Tibial nerve (tissue), 4 donors: ENCODE data around the gene UBASH3A.

Source experiments
- CTCF ChIP-seq, 5 experiments: fragments of 200-600 bp in 3 of 5; fragments of 450-650 bp in 2 of 5; sonication (generic) in 3 of 5; IDR thresholded peaks; one replicate each; pipeline ENCODE4 v1.5.1; 2016 to 2019; ENCODE audit warnings: antibody characterized with exemption in 5 of 5, mild to moderate bottlenecking in 3 of 5, moderate library complexity in 2 of 5
- EP300 ChIP-seq, 2 donors: sonication (generic); formaldehyde crosslinking; IDR thresholded peaks; one replicate each; pipeline ENCODE4 v1.6.1; 2017; ENCODE audit warnings: antibody characterized with exemption in 2 of 2, mild to moderate bottlenecking in 1 of 2
- POLR2A ChIP-seq, 2 donors: fragments of 450-650 bp; IDR thresholded peaks; one replicate each; pipeline ENCODE4 v1.6.1; 2017; ENCODE audit warnings: antibody characterized with exemption in 2 of 2, mild to moderate bottlenecking in 2 of 2, moderate library complexity in 2 of 2

GRCh38 chr21:42403611-42404231, at the start of gene UBASH3A:
- TF ChIP-seq CTCF (IDR thresholded peaks at IDR 0.05) (no peak), EP300 (IDR thresholded peaks at IDR 0.05) (no peak), POLR2A (IDR thresholded peaks at IDR 0.05) (no peak)
